Measurements from ENCODE around the gene SLA2. TPM values are rescaled to one million over a fixed set of nuclear protein-coding genes. Genes with fewer than 3 reads are reported as not detected.
A peak's percentile ranks its signal among the peaks of the same experiment; 100 is the strongest.
"Not testable (repeated sequence)": the region's sequence is repeated elsewhere in the genome, so short reads cannot be mapped to it uniquely, and the experiment has no call there.

Gene SLA2
- polyA plus RNA-seq, 1 donor from 2014 or later = 0.68 TPM

GRCh38 chr20:36632487-36633284 lies 13.3 kb downstream of the SLA2 start:
- no peaks in the 10 kb centered on the region for H3K27me3 Mint-ChIP-seq
- peaks cover 6 to 7% (median 6%) of the 10 kb centered on the region in 3 donors for H3K4me1 Mint-ChIP-seq
- H3K36me3 Mint-ChIP-seq = peaks cover 1% of the 10 kb centered on the region

GRCh38 chr20:36632147-36632486 lies 13.9 kb downstream of the SLA2 start:
- peaks cover 6 to 7% (median 6%) of the 10 kb centered on the region in 3 donors for H3K4me1 Mint-ChIP-seq
- H3K27ac Mint-ChIP-seq = no peak overlapping the region
- H3K27me3 Mint-ChIP-seq = no peaks in the 10 kb centered on the region
- H3K36me3 Mint-ChIP-seq = peaks cover 1% of the 10 kb centered on the region
- H3K9me3 Mint-ChIP-seq = no peaks in the 10 kb centered on the region
- no peak overlapping the region for H3K4me3 Mint-ChIP-seq

More at GRCh38 chr20:36632487-36633284, 13.3 kb downstream of the SLA2 start:
- no peak overlapping the region for H3K4me3 Mint-ChIP-seq
- no peaks in the 10 kb centered on the region for H3K9me3 Mint-ChIP-seq
- H3K27ac Mint-ChIP-seq = no peak overlapping the region

GRCh38 chr20:36631646-36632045 lies 14.3 kb downstream of the SLA2 start:
- H3K36me3 Mint-ChIP-seq = peaks cover 1% of the 10 kb centered on the region

GRCh38 chr20:36629719-36630681 lies 16.0 kb downstream of the SLA2 start:
- peak overlapping the region in 2 of 4 donors; percentile 52 to 87 for H3K4me3 Mint-ChIP-seq
- H3K9me3 Mint-ChIP-seq = no peaks in the 10 kb centered on the region
- H3K27me3 Mint-ChIP-seq = no peaks in the 10 kb centered on the region
- H3K36me3 Mint-ChIP-seq = peaks cover 1% of the 10 kb centered on the region
- peak overlapping the region in 2 of 3 donors; percentile 10 to 26 for H3K27ac Mint-ChIP-seq
- peaks cover 6 to 7% (median 6%) of the 10 kb centered on the region in 3 donors for H3K4me1 Mint-ChIP-seq

More at GRCh38 chr20:36631646-36632045, 14.3 kb downstream of the SLA2 start:
- no peaks in the 10 kb centered on the region for H3K27me3 Mint-ChIP-seq
- H3K4me1 Mint-ChIP-seq = peaks cover 6 to 7% (median 6%) of the 10 kb centered on the region in 3 donors
- no peak overlapping the region for H3K4me3 Mint-ChIP-seq
- H3K9me3 Mint-ChIP-seq = no peaks in the 10 kb centered on the region
- no peak overlapping the region for H3K27ac Mint-ChIP-seq

GRCh38 chr20:36628076-36628475 lies 17.9 kb downstream of the SLA2 start:
- Mint-ChIP-seq H3K27me3 (no peaks in the 10 kb centered on the region), H3K36me3 (peaks cover 2% of the 10 kb centered on the region)

GRCh38 chr20:36624944-36625324 lies 21.1 kb downstream of the SLA2 start:
- peaks cover 6% of the 10 kb centered on the region for H3K36me3 Mint-ChIP-seq
- no peaks in the 10 kb centered on the region for H3K9me3 Mint-ChIP-seq
- H3K4me3 Mint-ChIP-seq = no peak overlapping the region
- peak overlapping the region in 1 of 3 donors; percentile 62 for H3K27ac Mint-ChIP-seq
- no peaks in the 10 kb centered on the region for H3K27me3 Mint-ChIP-seq
- H3K4me1 Mint-ChIP-seq = peaks cover 4 to 8% (median 6%) of the 10 kb centered on the region in 3 donors

More at GRCh38 chr20:36628076-36628475, 17.9 kb downstream of the SLA2 start:
- no peaks in the 10 kb centered on the region for H3K9me3 Mint-ChIP-seq
- peaks cover 6 to 8% (median 7%) of the 10 kb centered on the region in 3 donors for H3K4me1 Mint-ChIP-seq
- no peak overlapping the region for H3K4me3 Mint-ChIP-seq
- H3K27ac Mint-ChIP-seq = no peak overlapping the region

- Mint-ChIP-seq H3K36me3 (peaks cover 6% of the 10 kb centered on the region), H3K27me3 (no peaks in the 10 kb centered on the region), H3K4me3 (no peak overlapping the region), H3K9me3 (no peaks in the 10 kb centered on the region), H3K4me1 (peaks cover 0 to 4% (median 3%) of the 10 kb centered on the region in 3 donors), H3K27ac (peak overlapping the region in 2 of 3 donors; percentile 63 to 84)
Observed at GRCh38 chr20:36624068-36624943, 21.7 kb downstream of the SLA2 start.

GRCh38 chr20:36623444-36623843 lies 22.6 kb downstream of the SLA2 start:
- H3K27ac Mint-ChIP-seq = peak overlapping the region in 1 of 3 donors; percentile 47
- peaks cover 0 to 4% (median 3%) of the 10 kb centered on the region in 3 donors for H3K4me1 Mint-ChIP-seq
- no peak overlapping the region for H3K4me3 Mint-ChIP-seq
- H3K27me3 Mint-ChIP-seq = no peaks in the 10 kb centered on the region
- H3K36me3 Mint-ChIP-seq = peaks cover 6% of the 10 kb centered on the region
- H3K9me3 Mint-ChIP-seq = no peaks in the 10 kb centered on the region

- no peaks in the 10 kb centered on the region for H3K27me3 Mint-ChIP-seq
- peak overlapping the region in 1 of 3 donors; percentile 6 for H3K27ac Mint-ChIP-seq
- H3K4me1 Mint-ChIP-seq = peaks cover 0 to 4% (median 3%) of the 10 kb centered on the region in 3 donors
- peak overlapping the region in 1 of 4 donors; percentile 75 for H3K4me3 Mint-ChIP-seq
- H3K9me3 Mint-ChIP-seq = no peaks in the 10 kb centered on the region
- peaks cover 6% of the 10 kb centered on the region for H3K36me3 Mint-ChIP-seq
Observed at GRCh38 chr20:36620917-36621316, 25.1 kb downstream of the SLA2 start.

- Mint-ChIP-seq H3K9me3 (no peaks in the 10 kb centered on the region), H3K4me1 (peaks cover 0 to 2% (median 1%) of the 10 kb centered on the region in 3 donors), H3K36me3 (no peaks in the 10 kb centered on the region), H3K4me3 (no peak overlapping the region), H3K27me3 (no peaks in the 10 kb centered on the region), H3K27ac (peak overlapping the region in 1 of 3 donors; percentile 26)
Observed at GRCh38 chr20:36614781-36615557, 31.0 kb downstream of the SLA2 start.

GRCh38 chr20:36613974-36614373 lies 32.0 kb downstream of the SLA2 start:
- no peaks in the 10 kb centered on the region for H3K27me3 Mint-ChIP-seq
- no peaks in the 10 kb centered on the region for H3K9me3 Mint-ChIP-seq
- no peaks in the 10 kb centered on the region for H3K36me3 Mint-ChIP-seq
- H3K27ac Mint-ChIP-seq = no peak overlapping the region
- no peak overlapping the region for H3K4me3 Mint-ChIP-seq
- H3K4me1 Mint-ChIP-seq = peaks cover 0 to 2% (median 1%) of the 10 kb centered on the region in 3 donors

GRCh38 chr20:36611625-36612024 lies 34.4 kb downstream of the SLA2 start:
- Mint-ChIP-seq H3K9me3 (no peaks in the 10 kb centered on the region), H3K4me1 (peaks cover 5 to 12% (median 11%) of the 10 kb centered on the region in 3 donors), H3K27ac (no peak overlapping the region), H3K36me3 (no peaks in the 10 kb centered on the region), H3K27me3 (no peaks in the 10 kb centered on the region), H3K4me3 (peak overlapping the region in 1 of 4 donors; percentile 23)

- peak overlapping the region in 2 of 4 donors; percentile 12 to 89 for H3K4me3 Mint-ChIP-seq
- H3K9me3 Mint-ChIP-seq, H3K36me3 Mint-ChIP-seq, H3K27me3 Mint-ChIP-seq: not testable (repeated sequence)
- H3K4me1 Mint-ChIP-seq = peaks cover 17 to 22% (median 21%) of the 10 kb centered on the region in 3 donors
- H3K27ac Mint-ChIP-seq = peak overlapping the region in 1 of 3 donors; percentile 14
Observed at GRCh38 chr20:36608388-36608728, 37.6 kb downstream of the SLA2 start.

Measured in IgD-negative memory B cell (primary cell).